IMR-90 (cell line): ENCODE data around the gene ESR2. TPM values are rescaled to one million over a fixed set of nuclear protein-coding genes. Genes with fewer than 3 reads are reported as not detected.

Source experiments
- ATAC-seq: fragments of 200-7000 bp; cut with Tn5 transposase; 2 replicates; pipeline ENCODE4 v1.9.1; 2020; ENCODE audit warnings: low read depth, mild to moderate bottlenecking, moderate library complexity
- BruUV-seq: library from RNA; stranded (reverse); fragments of 400-500 nt; replicated peaks from 2 replicates; lab custom pipeline; 2021; lab: Mats Ljungman, UMichigan
- CTCF ChIA-PET: fragments of 300-600 bp; formaldehyde crosslinking; extraction: SDS; loops from one replicate; lab custom pipeline; 2021; ENCODE audit warnings: antibody characterized with exemption; lab: Yijun Ruan, JAX
- POLR2A ChIA-PET: fragments of 300-600 bp; sonication (Branson Sonifier 250); formaldehyde crosslinking; loops from one replicate; lab custom pipeline; 2022; ENCODE audit warnings: antibody characterized with exemption; ENCODE audit not compliant: unreplicated experiment; lab: Charles Lee
- DNase-seq: peaks from one replicate; pipeline ENCODE4 v3.0.0; 2013
- H2AFZ ChIP-seq: replicated peaks from 2 replicates; pipeline ENCODE3; 2013; ENCODE audit warnings: low read length, mild to moderate bottlenecking; ENCODE audit not compliant: poor library complexity
- H2AK5ac ChIP-seq: 2 replicates; pipeline ENCODE4 v1.6.1; 2013; ENCODE audit warnings: low read depth, low read length, inconsistent platforms
- H2AK9ac ChIP-seq: replicated peaks from 2 replicates; pipeline ENCODE3; 2013; ENCODE audit warnings: mild to moderate bottlenecking, low read depth, low read length, moderate library complexity; ENCODE audit not compliant: poor library complexity
- H2BK120ac ChIP-seq: 2 replicates; pipeline ENCODE4 v1.6.1; 2013; ENCODE audit warnings: low read depth, low read length, inconsistent platforms
- H2BK15ac ChIP-seq: 3 replicates; pipeline ENCODE4 v1.6.1; 2013; ENCODE audit warnings: low read depth, low read length, inconsistent platforms
- H2BK20ac ChIP-seq: 2 replicates; pipeline ENCODE4 v1.6.1; 2013; ENCODE audit warnings: low read depth, mild to moderate bottlenecking, inconsistent platforms, low read length, moderate library complexity
- H2BK5ac ChIP-seq: 2 replicates; pipeline ENCODE4 v1.6.1; 2013; ENCODE audit warnings: mild to moderate bottlenecking, low read depth, low read length, inconsistent platforms; ENCODE audit not compliant: poor library complexity, severe bottlenecking
- H3K14ac ChIP-seq: replicated peaks from 2 replicates; pipeline ENCODE4 v1.6.1; 2013; ENCODE audit warnings: low read depth, low read length, inconsistent platforms
- H3K18ac ChIP-seq: 2 replicates; pipeline ENCODE4 v1.6.1; 2013; ENCODE audit warnings: low read depth, low read length, control low read depth
- H3K23ac ChIP-seq: 2 replicates; pipeline ENCODE4 v1.6.1; 2013; ENCODE audit warnings: low read depth, low read length, inconsistent platforms
- H3K27ac ChIP-seq: 2 replicates; pipeline ENCODE4 v1.5.1; 2013; ENCODE audit warnings: mild to moderate bottlenecking, control low read depth, low read length; ENCODE audit not compliant: insufficient read depth
- H3K27me3 ChIP-seq: 2 replicates; pipeline ENCODE4 v1.6.1; 2013; ENCODE audit warnings: low read length; ENCODE audit not compliant: control insufficient read depth, insufficient read depth
- H3K36me3 ChIP-seq: 2 replicates; pipeline ENCODE4 v1.6.1; 2013; ENCODE audit warnings: low read length, mixed read lengths; ENCODE audit not compliant: control insufficient read depth, insufficient read depth
- H3K4ac ChIP-seq: 2 replicates; pipeline ENCODE4 v1.6.1; 2013; ENCODE audit warnings: low read depth, low read length, inconsistent platforms
- H3K4me1 ChIP-seq: 2 replicates; pipeline ENCODE4 v1.6.1; 2013; ENCODE audit warnings: low read length, mixed read lengths; ENCODE audit not compliant: control insufficient read depth, insufficient read depth
- H3K4me2 ChIP-seq: 2 replicates; pipeline ENCODE4 v1.6.1; 2013; ENCODE audit warnings: low read depth, mild to moderate bottlenecking, control low read depth, low read length, moderate library complexity
- H3K4me3 ChIP-seq: 2 replicates; pipeline ENCODE4 v1.5.1; 2013; ENCODE audit warnings: low read depth, mild to moderate bottlenecking, control low read depth, low read length, moderate library complexity; ENCODE audit not compliant: insufficient read depth
- H3K56ac ChIP-seq: 2 replicates; pipeline ENCODE4 v1.6.1; 2013; ENCODE audit warnings: low read length, inconsistent platforms; ENCODE audit not compliant: insufficient read depth; ENCODE audit errors: extremely low read depth
- H3K79me1 ChIP-seq, 2 experiments: 2 replicates each; pipeline ENCODE4 v1.6.1; 2013; ENCODE audit warnings: low read length in 2 of 2, inconsistent platforms in 1 of 2, low read depth in 1 of 2
- H3K9ac ChIP-seq: 2 replicates; pipeline ENCODE4 v1.6.1; 2013; ENCODE audit warnings: low read depth, low read length, control low read depth
- H3K9me1 ChIP-seq: 2 replicates; pipeline ENCODE4 v1.6.1; 2013; ENCODE audit warnings: low read length, inconsistent platforms; ENCODE audit not compliant: insufficient read depth
- H3K9me3 ChIP-seq: 2 replicates; pipeline ENCODE4 v1.6.1; 2013; ENCODE audit warnings: low read length; ENCODE audit not compliant: control insufficient read depth, insufficient read depth
- H4K20me1 ChIP-seq: 2 replicates; pipeline ENCODE4 v1.6.1; 2013; ENCODE audit warnings: low read length, inconsistent platforms; ENCODE audit not compliant: insufficient read depth
- H4K5ac ChIP-seq: 2 replicates; pipeline ENCODE4 v1.6.1; 2013; ENCODE audit warnings: mild to moderate bottlenecking, low read depth, low read length, control low read depth
- H4K8ac ChIP-seq, 2 experiments: 2 replicates each; pipeline ENCODE4 v1.6.1; 2013; ENCODE audit warnings: low read depth in 2 of 2, low read length in 2 of 2, control low read depth in 1 of 2, inconsistent platforms in 1 of 2
- H4K91ac ChIP-seq: 2 replicates; pipeline ENCODE4 v1.6.1; 2013; ENCODE audit warnings: low read depth, low read length, inconsistent platforms; ENCODE audit not compliant: insufficient read depth
- BHLHE40 ChIP-seq: fragments of 150-350 bp; IDR thresholded peaks from 2 replicates; pipeline ENCODE4 v1.6.1; 2016; ENCODE audit warnings: mild to moderate bottlenecking, low read depth, low read length
- CEBPB ChIP-seq: IDR thresholded peaks from 2 replicates; pipeline ENCODE4 v1.6.1; 2012; ENCODE audit warnings: low read depth, low read length, improper control_type of control experiment
- CHD1 ChIP-seq: IDR thresholded peaks from 2 replicates; pipeline ENCODE4 v1.6.1; 2012; ENCODE audit warnings: low read depth, low read length, improper control_type of control experiment
- CTCF ChIP-seq: conservative IDR thresholded peaks from 2 replicates; pipeline ENCODE4 v1.5.1; 2012; ENCODE audit warnings: mild to moderate bottlenecking, low read depth, low read length, improper control_type of control experiment
- ELK1 ChIP-seq: fragments of 150-350 bp; IDR thresholded peaks from 2 replicates; pipeline ENCODE4 v1.6.1; 2016; ENCODE audit warnings: low read depth, mild to moderate bottlenecking, low read length, moderate library complexity, borderline replicate concordance
- FOS ChIP-seq: fragments of 150-350 bp; IDR thresholded peaks from 2 replicates; pipeline ENCODE4 v1.6.1; 2016; ENCODE audit warnings: low read depth, low read length
- MAFK ChIP-seq: IDR thresholded peaks from 2 replicates; pipeline ENCODE4 v1.6.1; 2012; ENCODE audit warnings: low read depth, low read length, improper control_type of control experiment
- MAZ ChIP-seq: IDR thresholded peaks from 2 replicates; pipeline ENCODE4 v1.6.1; 2012; ENCODE audit warnings: low read depth, mild to moderate bottlenecking, low read length, improper control_type of control experiment, moderate library complexity, borderline replicate concordance
- MXI1 ChIP-seq: IDR thresholded peaks from 2 replicates; pipeline ENCODE4 v1.6.1; 2012; ENCODE audit warnings: low read depth, mild to moderate bottlenecking, low read length, moderate library complexity, borderline replicate concordance
- NFE2L2 ChIP-seq: fragments of 150-350 bp; IDR thresholded peaks from 2 replicates; pipeline ENCODE4 v1.6.1; 2016; ENCODE audit warnings: low read depth, mild to moderate bottlenecking, low read length
- POLR2A ChIP-seq: IDR thresholded peaks from 2 replicates; pipeline ENCODE4 v1.6.1; 2012; ENCODE audit warnings: mild to moderate bottlenecking, low read depth, low read length
- RAD21 ChIP-seq: IDR thresholded peaks from 2 replicates; pipeline ENCODE4 v1.6.1; 2012; ENCODE audit warnings: low read length, improper control_type of control experiment
- RCOR1 ChIP-seq: IDR thresholded peaks from 2 replicates; pipeline ENCODE4 v1.6.1; 2012; ENCODE audit warnings: mild to moderate bottlenecking, low read length, improper control_type of control experiment; ENCODE audit not compliant: insufficient replicate concordance
- RFX5 ChIP-seq: IDR thresholded peaks from 2 replicates; pipeline ENCODE4 v1.8.0; 2012; ENCODE audit warnings: low read depth, mild to moderate bottlenecking, low read length, moderate library complexity
- SMC3 ChIP-seq: fragments of 150-350 bp; IDR thresholded peaks from 2 replicates; pipeline ENCODE4 v1.6.1; 2016; ENCODE audit warnings: low read depth, mild to moderate bottlenecking, antibody characterized with exemption, low read length, moderate library complexity
- USF2 ChIP-seq: fragments of 150-350 bp; IDR thresholded peaks from 2 replicates; pipeline ENCODE4 v1.6.1; 2017; ENCODE audit warnings: mild to moderate bottlenecking, antibody characterized with exemption, low read length, low read depth
- WGBS, 2 experiments: methylation state at CpG; one replicate each; pipeline versions ENCODE4 v1.1.5 to v1.1.7; 2013; ENCODE audit warnings: missing lambda C conversion rate in 2 of 2; ENCODE audit not compliant: insufficient read length in 1 of 2; ENCODE audit errors: extremely low coverage in 2 of 2; 5-methylcytosine and 5-hydroxymethylcytosine counted together
- dilution Hi-C: fragments of 300-500 bp; cut with HindIII; formaldehyde crosslinking; loops from one replicate; pipeline ENCODE4 v1.14.3; 2018; ENCODE audit warnings: low sequenced_read_pairs; ENCODE audit not compliant: unreplicated experiment
- in situ Hi-C: fragments of 300-500 bp; cut with MboI; formaldehyde crosslinking; loops from 3 replicates; pipeline ENCODE4 v1.14.3; 2019; ENCODE audit warnings: low sequenced_read_pairs, inconsistent platforms, mixed read lengths
- intact Hi-C: fragments of 100-400 bp; cut with micrococcal nuclease; formaldehyde crosslinking; loops from 2 replicates; pipeline ENCODE4 v1.10.0; 2022
- polyA plus RNA-seq, 3 experiments: library from polyadenylated mRNA; depleted of rRNA; stranded (reverse); fragments of >200 nt; gene quantifications; 2 replicates each; pipeline ENCODE4 v1.2.3, GENCODE V29; 2012; ENCODE audit warnings: low replicate concordance in 1 of 3
- total RNA-seq: library from RNA; depleted of rRNA; stranded (reverse); fragments of >200 nt; gene quantifications from 2 replicates; pipeline ENCODE4 v1.2.3, GENCODE V29; 2012

ESR2 gene
- total and polyA plus RNA-seq, 2 of the 4 experiments (the other 2 are of a cell fraction): under 0.01 to 0.03 TPM

GRCh38 chr14:64075613-64076005 lies 218.6 kb downstream of the ESR2 start:
- no peak overlapping the region for H3K56ac ChIP-seq
- in situ Hi-C loops (no loop called here), dilution Hi-C loops (no loop called here), intact Hi-C loops (no loop called here)
- TF ChIP-seq CTCF: no peak
- no peak for TF ChIP-seq BHLHE40
- no peak for TF ChIP-seq RFX5
- TF ChIP-seq SMC3: no peak
- TF ChIP-seq CEBPB: no peak
- no peak for TF ChIP-seq ELK1
- no peak for TF ChIP-seq RCOR1
- TF ChIP-seq MAFK: no peak
- no peak for TF ChIP-seq MXI1
- TF ChIP-seq MAZ: no peak
- TF ChIP-seq FOS: no peak
- no peak for TF ChIP-seq RAD21
- TF ChIP-seq CHD1: no peak
- TF ChIP-seq NFE2L2: no peak
- no peak for TF ChIP-seq POLR2A
- TF ChIP-seq USF2: no peak
- H4K91ac ChIP-seq: no peak overlapping the region
- no peak overlapping the region for H2BK20ac ChIP-seq
- H3K79me1 ChIP-seq: no peaks in the 10 kb centered on the region
- no peak overlapping the region for H3K18ac ChIP-seq
- H3K4me1 ChIP-seq: no peaks in the 10 kb centered on the region
- BruUV-seq: no TSS peak
- no peaks in the 10 kb centered on the region for H3K9me3 ChIP-seq
- H2AK5ac ChIP-seq: no peak overlapping the region
- H3K9me1 ChIP-seq: no peaks in the 10 kb centered on the region
- no peak overlapping the region for H3K23ac ChIP-seq
- H2BK15ac ChIP-seq: no peak overlapping the region
- H2BK5ac ChIP-seq: no peak overlapping the region
- no peak for ATAC-seq
- peaks cover 2% of the 10 kb centered on the region; the same call in 1 of the 2 replicates for H4K20me1 ChIP-seq
- no peak overlapping the region for H4K8ac ChIP-seq
- H3K4me3 ChIP-seq: no peak overlapping the region
- H2AFZ ChIP-seq: no peak overlapping the region
- no peak overlapping the region for H4K5ac ChIP-seq
- H3K9ac ChIP-seq: no peak overlapping the region
- H2AK9ac ChIP-seq: no peak overlapping the region
- H3K27me3 ChIP-seq: peaks cover 3% of the 10 kb centered on the region; the same call in 1 of the 2 replicates
- POLR2A ChIA-PET: no interaction called here
- H3K4ac ChIP-seq: no peak overlapping the region
- no peak overlapping the region for H3K14ac ChIP-seq
- no peak overlapping the region for H3K4me2 ChIP-seq
- no peak overlapping the region for H2BK120ac ChIP-seq
- WGBS, 2 experiments: no CpG with 5 or more reads among the region's 1 CpG
- CTCF ChIA-PET: interaction anchor here (0.7 to 1.6 kb wide), 2 partner anchors 12 to 228 kb away, joined by 3 to 4 read pairs; no protein-coding TSS in a partner anchor
- no peak overlapping the region for H3K27ac ChIP-seq
- no peak for DNase-seq
- H3K36me3 ChIP-seq: no peaks in the 10 kb centered on the region
